Measurements from ENCODE around the gene DNAJC30. TPM values are rescaled to one million over a fixed set of nuclear protein-coding genes. Genes with fewer than 3 reads are reported as not detected.
"Not testable (repeated sequence)": the region's sequence is repeated elsewhere in the genome, so short reads cannot be mapped to it uniquely, and the experiment has no call there.

DNAJC30 gene
- total RNA-seq, 2 experiments from 2014 or later: 7.7 to 8.3 TPM

DNA sequence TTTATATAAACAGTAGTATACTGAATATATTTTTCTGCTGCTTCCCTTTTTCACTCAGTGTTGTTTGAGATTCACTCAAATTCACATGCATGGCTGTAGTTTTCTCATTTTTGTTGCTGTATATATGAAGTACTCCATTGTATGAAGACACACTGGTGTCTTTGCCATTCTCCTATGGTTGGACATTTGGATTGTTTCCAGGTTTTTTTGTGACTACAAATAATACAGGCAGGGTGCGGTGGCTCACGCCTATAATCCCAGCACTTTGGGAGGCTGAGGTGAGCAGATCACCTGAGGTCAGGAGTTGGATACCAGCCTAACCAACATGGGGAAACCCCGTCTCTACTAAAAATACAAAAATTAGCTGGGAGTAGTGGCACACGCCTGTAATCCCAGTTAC, 22.7 kb downstream of the DNAJC30 start:
- ATAC-seq; H3K4me1 Mint-ChIP-seq (ENCODE audit: low read depth); POLR2A ChIA-PET; CTCF ChIA-PET; H3K9me3 Mint-ChIP-seq (ENCODE audit: insufficient read depth); H3K27ac Mint-ChIP-seq; DNase-seq; H3K36me3 Mint-ChIP-seq (ENCODE audit: low read depth); H3K4me3 Mint-ChIP-seq: not testable (repeated sequence)
- peaks cover 27% of the 10 kb centered on the region for H3K27me3 Mint-ChIP-seq (ENCODE audit: low read depth)

GRCh38 chr7:73659983-73660382, 23.3 kb downstream of the DNAJC30 start:
- Mint-ChIP-seq H3K36me3 (ENCODE audit: low read depth) (no peaks in the 10 kb centered on the region), H3K4me1 (ENCODE audit: low read depth) (no peaks in the 10 kb centered on the region), H3K27me3 (ENCODE audit: low read depth) (peaks cover 28% of the 10 kb centered on the region), H3K9me3 (ENCODE audit: insufficient read depth) (no peaks in the 10 kb centered on the region), H3K4me3 (no peak overlapping the region), H3K27ac (no peak overlapping the region)
- DNase-seq: no peak
- ChIA-PET POLR2A (no interaction called here), CTCF (interaction anchor here (0.9 to 1.2 kb wide), 2 partner anchors 23 to 53 kb away, joined by 3 read pairs; no protein-coding TSS in a partner anchor)
- no peak for ATAC-seq

DNA sequence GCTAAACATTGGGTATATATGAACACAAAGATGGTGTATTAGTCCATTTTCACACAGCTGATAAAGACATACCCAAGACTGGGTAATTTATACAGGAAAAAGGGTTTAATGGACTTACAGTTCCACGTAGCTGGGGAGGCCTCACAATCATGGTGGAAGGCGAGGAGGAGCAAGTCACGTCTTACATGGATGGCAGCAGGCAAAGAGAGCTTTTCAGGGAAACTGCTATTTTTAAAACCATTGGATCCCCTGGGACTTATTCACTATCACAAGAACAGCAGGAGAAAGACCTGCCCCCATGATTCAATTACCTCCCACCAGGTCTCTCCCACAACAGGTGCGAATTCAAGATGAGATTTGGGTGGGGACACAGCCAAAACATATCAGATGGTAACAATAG, 27.9 kb downstream of the DNAJC30 start:
- H3K36me3 Mint-ChIP-seq (ENCODE audit: low read depth); ATAC-seq; DNase-seq; H3K27ac Mint-ChIP-seq; H3K4me3 Mint-ChIP-seq; POLR2A ChIA-PET; H3K9me3 Mint-ChIP-seq (ENCODE audit: insufficient read depth); H3K4me1 Mint-ChIP-seq (ENCODE audit: low read depth): not testable (repeated sequence)
- H3K27me3 Mint-ChIP-seq (ENCODE audit: low read depth): peaks cover 18% of the 10 kb centered on the region
- CTCF ChIA-PET: interaction anchor here (0.7 kb wide), 1 partner anchor 38 kb away, joined by 3 read pairs; no protein-coding TSS in a partner anchor

DNA sequence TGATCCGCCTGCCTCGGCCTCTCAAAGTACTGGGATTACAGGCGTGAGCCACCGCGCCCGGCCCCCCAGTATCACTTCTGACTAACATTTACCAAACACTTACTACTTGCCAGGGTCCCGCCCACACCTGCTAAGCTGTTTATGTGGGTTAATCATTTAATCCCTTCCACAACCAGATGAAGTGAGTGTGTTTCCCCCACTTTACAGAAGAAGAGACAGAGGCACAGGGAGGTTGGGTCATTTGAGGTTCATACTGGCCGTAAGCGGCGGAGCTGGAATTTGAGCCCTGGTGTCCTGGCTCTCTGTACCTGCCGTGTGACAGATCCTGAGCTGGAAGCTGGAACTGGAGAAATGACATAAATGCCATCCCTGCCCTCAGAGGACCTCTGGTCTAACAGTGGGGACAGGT, 30.7 kb downstream of the DNAJC30 start:
- no peaks in the 10 kb centered on the region for H3K9me3 Mint-ChIP-seq (ENCODE audit: insufficient read depth)
- H3K36me3 Mint-ChIP-seq (ENCODE audit: low read depth): no peaks in the 10 kb centered on the region
- CTCF ChIA-PET: interaction anchor here (1.0 kb wide), 1 partner anchor 15 kb away, joined by 3 read pairs; the partner anchor contains the start of gene VPS37D
- peaks cover 14% of the 10 kb centered on the region for H3K4me1 Mint-ChIP-seq (ENCODE audit: low read depth)
- H3K27me3 Mint-ChIP-seq (ENCODE audit: low read depth): peaks cover 36% of the 10 kb centered on the region
- no peak overlapping the region for H3K4me3 Mint-ChIP-seq
- ATAC-seq (no peak), DNase-seq (no peak)
- POLR2A ChIA-PET: no interaction called here
- no peak overlapping the region for H3K27ac Mint-ChIP-seq

- DNase-seq: no peak
- ChIA-PET CTCF (no interaction called here), POLR2A (no interaction called here)
- no peak for ATAC-seq
- Mint-ChIP-seq H3K27me3 (ENCODE audit: low read depth) (peaks cover 49% of the 10 kb centered on the region), H3K4me1 (ENCODE audit: low read depth) (peaks cover 14% of the 10 kb centered on the region), H3K27ac (no peak overlapping the region), H3K4me3 (no peak overlapping the region), H3K36me3 (ENCODE audit: low read depth) (no peaks in the 10 kb centered on the region), H3K9me3 (ENCODE audit: insufficient read depth) (no peaks in the 10 kb centered on the region)
Observed at GRCh38 chr7:73650524-73650923, 32.7 kb downstream of the DNAJC30 start.

DNA sequence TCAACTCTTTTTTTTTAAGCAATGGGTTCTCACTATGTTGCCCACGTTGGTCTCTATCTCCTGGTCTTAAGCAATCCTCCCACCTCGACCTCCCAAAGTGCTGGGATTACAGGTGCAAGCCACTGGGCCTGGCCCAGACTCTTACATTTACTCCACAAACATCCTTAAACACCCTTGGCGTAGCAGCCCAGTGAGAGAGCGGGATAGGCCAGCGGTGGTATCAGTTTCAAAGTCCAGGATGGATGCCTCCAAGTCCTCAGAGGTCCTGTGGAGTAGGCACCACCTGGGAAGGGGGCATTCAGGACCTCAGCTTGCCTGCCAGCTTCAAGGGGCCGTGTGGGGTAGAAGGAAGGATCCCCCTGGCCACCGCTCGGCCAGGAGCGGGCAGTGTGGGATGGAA, 33.7 kb downstream of the DNAJC30 start:
- Mint-ChIP-seq H3K27ac (no peak overlapping the region), H3K36me3 (ENCODE audit: low read depth) (no peaks in the 10 kb centered on the region), H3K27me3 (ENCODE audit: low read depth) (peaks cover 47% of the 10 kb centered on the region), H3K9me3 (ENCODE audit: insufficient read depth) (no peaks in the 10 kb centered on the region), H3K4me1 (ENCODE audit: low read depth) (peaks cover 14% of the 10 kb centered on the region), H3K4me3 (no peak overlapping the region)
- no peak for DNase-seq
- POLR2A ChIA-PET: no interaction called here
- CTCF ChIA-PET: no interaction called here
- no peak for ATAC-seq

DNA sequence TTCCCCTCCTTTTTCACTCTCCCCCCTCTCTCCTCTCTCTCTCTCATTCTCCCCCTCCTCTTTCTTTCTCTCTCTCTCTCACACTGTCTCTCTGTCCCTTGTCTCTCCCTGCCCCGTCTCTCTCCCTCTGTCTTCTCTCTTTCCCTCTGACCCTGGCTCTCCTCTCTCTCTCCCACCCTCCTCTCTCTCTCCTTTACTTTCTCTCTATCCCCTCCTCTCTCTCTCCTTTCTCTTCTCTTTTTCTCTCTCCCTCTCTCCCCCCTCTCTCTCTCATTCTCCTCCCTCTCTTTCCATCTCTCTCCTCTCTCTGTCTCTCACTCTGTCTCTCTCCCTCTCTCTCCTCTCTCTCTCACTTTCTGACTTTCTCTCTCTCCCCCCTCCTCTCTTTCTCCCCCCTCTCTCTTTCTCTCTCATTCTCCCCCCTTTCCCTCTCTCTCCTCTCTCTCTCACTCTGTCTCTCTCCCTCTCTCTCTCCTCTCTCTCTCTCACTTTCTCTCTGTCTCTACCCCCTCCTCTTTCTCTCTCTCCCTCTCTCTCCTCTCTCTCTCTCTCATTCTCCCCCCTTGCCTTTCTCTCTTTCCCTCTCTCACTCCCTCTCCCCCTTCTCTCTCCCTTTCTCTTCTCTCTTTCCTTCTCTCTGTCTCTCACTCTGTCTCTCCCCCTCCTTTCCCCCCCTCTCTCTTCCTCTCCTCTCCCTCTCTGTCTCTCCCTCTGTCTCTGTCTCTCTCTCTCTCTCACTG, 34.5 kb downstream of the DNAJC30 start:
- Mint-ChIP-seq H3K9me3 (ENCODE audit: insufficient read depth) (no peaks in the 10 kb centered on the region), H3K4me3 (no peak overlapping the region), H3K27ac (no peak overlapping the region), H3K4me1 (ENCODE audit: low read depth) (peaks cover 14% of the 10 kb centered on the region), H3K27me3 (ENCODE audit: low read depth) (peaks cover 51% of the 10 kb centered on the region), H3K36me3 (ENCODE audit: low read depth) (no peaks in the 10 kb centered on the region)
- ATAC-seq (no peak), DNase-seq (no peak)
- CTCF ChIA-PET: no interaction called here
- POLR2A ChIA-PET: no interaction called here

DNA sequence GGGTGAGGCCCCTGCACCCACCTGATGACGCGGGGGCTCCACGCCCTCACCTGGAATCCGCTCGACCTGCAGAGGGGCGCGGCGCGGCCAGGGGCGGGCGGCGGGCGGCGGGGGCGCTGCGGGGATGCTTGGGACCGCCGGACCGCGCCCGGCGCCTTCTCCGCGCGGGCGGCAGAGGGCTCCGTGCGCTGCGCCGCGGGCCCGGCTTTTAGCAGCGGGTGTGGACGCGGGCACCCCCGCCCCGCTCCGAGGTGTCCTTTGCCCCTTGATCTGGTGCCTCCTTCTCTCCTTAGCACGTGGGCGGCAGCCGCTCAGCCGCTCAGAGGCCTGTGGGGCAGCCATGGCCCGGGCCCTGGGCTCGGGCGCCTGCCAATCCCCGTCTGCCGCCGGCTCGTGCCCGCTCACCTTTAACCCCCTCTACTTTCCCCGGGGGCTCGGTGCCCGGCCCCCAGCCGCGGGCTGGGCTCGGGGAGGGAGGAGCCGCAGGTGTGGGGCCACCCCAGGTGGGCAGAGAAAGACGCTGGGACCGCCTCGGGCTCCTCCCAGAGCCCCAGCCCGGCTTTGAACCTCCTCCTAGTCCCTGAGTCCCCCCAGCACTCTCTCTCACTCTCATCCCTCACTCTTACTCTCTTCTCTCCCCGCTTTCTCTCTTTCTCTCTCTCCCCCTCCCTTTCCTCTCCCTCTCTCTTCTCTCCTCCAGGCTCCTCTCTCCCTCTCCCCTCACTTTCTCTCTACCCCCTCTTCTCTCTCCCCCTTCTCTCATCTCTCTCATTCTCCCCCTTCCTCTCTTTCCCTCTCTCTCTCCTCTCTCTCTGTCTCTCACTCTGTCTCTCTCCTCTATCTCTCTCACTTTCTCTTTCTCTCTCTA, 35.3 kb downstream of the DNAJC30 start:
- peaks cover 14% of the 10 kb centered on the region for H3K4me1 Mint-ChIP-seq (ENCODE audit: low read depth)
- peak overlapping the region; percentile 15 for H3K4me3 Mint-ChIP-seq
- POLR2A ChIA-PET: no interaction called here
- DNase-seq (no peak), ATAC-seq (peak; percentile 87)
- CTCF ChIA-PET: no interaction called here
- no peak overlapping the region for H3K27ac Mint-ChIP-seq
- H3K27me3 Mint-ChIP-seq (ENCODE audit: low read depth): peaks cover 51% of the 10 kb centered on the region
- no peaks in the 10 kb centered on the region for H3K36me3 Mint-ChIP-seq (ENCODE audit: low read depth)
- H3K9me3 Mint-ChIP-seq (ENCODE audit: insufficient read depth): no peaks in the 10 kb centered on the region

DNA sequence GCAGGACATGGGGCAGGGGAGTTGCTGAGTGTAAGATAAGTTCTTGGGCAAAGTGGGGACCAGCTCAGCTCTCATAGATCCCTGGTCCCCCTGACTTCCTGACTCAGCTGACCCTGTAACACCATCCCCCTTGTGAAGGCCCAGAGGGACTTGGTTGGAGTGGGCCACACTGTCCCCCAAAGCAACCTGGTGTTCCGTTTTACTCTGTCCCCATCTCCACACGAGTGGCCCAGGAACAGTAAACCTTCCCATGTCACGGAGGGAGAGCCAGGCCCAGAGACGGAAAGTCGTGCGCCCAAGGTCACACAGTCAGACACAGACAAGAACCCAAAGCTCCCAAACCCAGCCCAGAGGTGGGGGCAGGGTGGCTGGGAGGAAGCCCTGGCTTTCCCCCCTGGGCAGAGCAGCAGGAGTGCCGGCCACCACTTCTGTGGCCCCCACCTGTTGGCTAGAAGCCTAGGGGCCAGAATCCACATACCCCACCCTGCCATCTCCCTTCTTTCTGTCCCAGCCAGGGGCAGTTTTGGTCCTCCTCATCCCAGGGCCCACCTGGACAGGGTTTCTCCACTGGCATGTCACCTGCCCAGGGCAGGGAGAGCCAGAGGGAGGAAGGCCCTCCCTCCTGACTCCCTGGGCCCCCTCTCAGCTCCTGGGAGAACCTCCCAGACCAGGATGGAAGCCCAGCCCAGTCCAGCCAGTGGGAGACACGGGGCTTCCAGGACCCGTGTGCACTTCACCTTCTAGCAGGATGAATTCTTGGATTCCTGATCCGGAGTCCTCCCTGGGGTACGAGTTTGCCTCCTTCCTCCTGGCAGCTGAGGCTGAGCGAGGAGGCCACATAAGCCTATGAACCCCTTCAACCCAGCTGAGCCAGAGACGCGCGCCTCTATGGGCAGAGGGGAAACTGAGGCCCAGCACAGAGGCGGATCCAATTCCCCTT, 36.2 kb downstream of the DNAJC30 start:
- Mint-ChIP-seq H3K4me3 (no peak overlapping the region), H3K27ac (no peak overlapping the region), H3K27me3 (ENCODE audit: low read depth) (peaks cover 47% of the 10 kb centered on the region), H3K36me3 (ENCODE audit: low read depth) (no peaks in the 10 kb centered on the region), H3K9me3 (ENCODE audit: insufficient read depth) (no peaks in the 10 kb centered on the region), H3K4me1 (ENCODE audit: low read depth) (peaks cover 14% of the 10 kb centered on the region)
- ChIA-PET CTCF (interaction anchor here (1.1 to 1.8 kb wide), 2 partner anchors 18 to 40 kb away, joined by 3 to 7 read pairs; no protein-coding TSS in a partner anchor), POLR2A (interaction anchor here (0.6 kb wide), 1 partner anchor 87 kb away, joined by 4 read pairs; no protein-coding TSS in a partner anchor)
- DNase-seq (no peak), ATAC-seq (no peak)

DNA sequence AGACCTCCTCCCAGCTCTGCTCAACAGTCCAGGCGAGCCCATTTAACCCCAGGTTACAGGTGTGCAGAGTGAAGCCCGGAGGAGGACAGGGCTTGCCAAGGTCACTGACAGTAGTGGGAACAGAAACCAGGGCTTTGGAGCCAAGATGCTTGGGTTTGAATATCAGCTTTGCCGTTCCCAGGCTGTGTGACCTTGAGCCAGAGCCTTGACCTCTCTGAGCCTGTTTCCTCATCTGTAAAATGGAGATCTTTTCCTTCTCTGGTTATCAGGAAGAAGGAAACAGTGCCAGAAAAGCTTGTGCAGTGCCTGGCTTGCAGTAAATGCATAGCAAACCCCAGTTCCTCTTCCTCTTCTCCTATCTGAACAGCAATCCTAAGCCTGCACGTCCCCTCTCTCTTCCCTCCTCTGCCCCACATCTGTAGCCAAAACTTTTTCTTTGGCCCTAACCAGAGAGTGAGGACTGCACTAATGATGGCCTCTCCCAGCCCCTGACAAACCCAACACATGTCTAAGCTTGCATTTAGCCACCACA, 37.5 kb downstream of the DNAJC30 start:
- Mint-ChIP-seq H3K4me3 (no peak overlapping the region), H3K9me3 (ENCODE audit: insufficient read depth) (no peaks in the 10 kb centered on the region), H3K4me1 (ENCODE audit: low read depth) (peaks cover 14% of the 10 kb centered on the region), H3K36me3 (ENCODE audit: low read depth) (no peaks in the 10 kb centered on the region), H3K27ac (no peak overlapping the region), H3K27me3 (ENCODE audit: low read depth) (peaks cover 44% of the 10 kb centered on the region)
- POLR2A ChIA-PET: interaction anchor here (0.5 kb wide), 1 partner anchor 11 kb away, joined by 3 read pairs; no protein-coding TSS in a partner anchor
- ATAC-seq: no peak
- no peak for DNase-seq
- CTCF ChIA-PET: interaction anchor here (1.6 to 1.8 kb wide), 2 partner anchors 17 to 39 kb away, joined by 4 to 7 read pairs; no protein-coding TSS in a partner anchor

DNA sequence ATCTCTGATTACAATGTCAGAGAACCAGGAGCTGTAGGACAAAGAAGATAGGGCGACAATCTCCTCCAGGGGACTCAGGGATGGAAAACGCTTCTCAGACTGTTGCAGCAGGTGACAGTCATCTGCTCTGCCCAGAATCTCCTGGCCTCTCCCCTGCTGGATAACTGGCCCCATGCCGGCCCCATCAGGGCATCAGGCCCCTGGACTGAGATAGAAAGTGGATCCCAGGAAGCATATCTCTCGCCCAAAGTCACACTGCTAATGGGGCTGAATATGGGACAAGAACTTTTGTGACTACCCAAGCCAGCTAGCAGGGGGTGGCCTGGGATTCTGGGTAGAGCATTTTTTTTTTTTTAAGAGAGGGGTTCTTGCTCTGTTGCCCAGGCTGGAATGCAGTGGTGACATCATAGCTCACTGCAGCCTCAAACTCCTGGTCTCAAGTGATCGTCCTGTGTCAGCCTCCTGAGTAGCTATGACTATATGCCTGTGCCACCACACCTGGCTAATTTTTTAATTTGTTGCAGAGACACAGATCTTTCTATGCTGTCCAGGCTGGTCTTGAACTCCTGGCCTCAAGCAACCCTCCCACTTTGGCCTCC, 38.5 kb downstream of the DNAJC30 start:
- Mint-ChIP-seq H3K27me3 (ENCODE audit: low read depth) (peaks cover 37% of the 10 kb centered on the region), H3K4me1 (ENCODE audit: low read depth) (peaks cover 11% of the 10 kb centered on the region)
- CTCF ChIA-PET: interaction anchor here (1.6 kb wide), 1 partner anchor 38 kb away, joined by 4 read pairs; no protein-coding TSS in a partner anchor

More for the DNA sequence above, 38.5 kb downstream of the DNAJC30 start:
- H3K4me3 Mint-ChIP-seq: no peak overlapping the region
- DNase-seq (no peak), ATAC-seq (no peak)
- no peaks in the 10 kb centered on the region for H3K9me3 Mint-ChIP-seq (ENCODE audit: insufficient read depth)
- POLR2A ChIA-PET: no interaction called here
- no peak overlapping the region for H3K27ac Mint-ChIP-seq
- H3K36me3 Mint-ChIP-seq (ENCODE audit: low read depth): no peaks in the 10 kb centered on the region

Measured in activated CD8-positive, alpha-beta T cell treated with anti-CD3 and anti-CD28 coated beads, Interleukin-2, amount 10 ng/mL, durations not matched to agents 7 days and 5 days (primary cell).